Rectal smooth muscle tissue (tissue), 1 donor: ENCODE measurements around the gene PHLPP1.

Experiments used
- H3K27ac ChIP-seq: one replicate; pipeline ENCODE4 v1.7.0; 2013; ENCODE audit warnings: low read depth, low read length, inconsistent platforms
- H3K27me3 ChIP-seq: one replicate; pipeline ENCODE4 v1.7.0; 2013; ENCODE audit warnings: low read length; ENCODE audit not compliant: control insufficient read depth, insufficient read depth
- H3K36me3 ChIP-seq: one replicate; pipeline ENCODE4 v1.7.0; 2013; ENCODE audit warnings: low read length; ENCODE audit not compliant: control insufficient read depth, insufficient read depth
- H3K4me1 ChIP-seq: one replicate; pipeline ENCODE4 v1.7.0; 2013; ENCODE audit warnings: low read length; ENCODE audit not compliant: control insufficient read depth, insufficient read depth
- H3K4me3 ChIP-seq: one replicate; pipeline ENCODE4 v1.7.0; 2013; ENCODE audit warnings: low read length
- H3K9ac ChIP-seq: one replicate; pipeline ENCODE4 v1.7.0; 2013; ENCODE audit warnings: low read length

Gene PHLPP1

DNA sequence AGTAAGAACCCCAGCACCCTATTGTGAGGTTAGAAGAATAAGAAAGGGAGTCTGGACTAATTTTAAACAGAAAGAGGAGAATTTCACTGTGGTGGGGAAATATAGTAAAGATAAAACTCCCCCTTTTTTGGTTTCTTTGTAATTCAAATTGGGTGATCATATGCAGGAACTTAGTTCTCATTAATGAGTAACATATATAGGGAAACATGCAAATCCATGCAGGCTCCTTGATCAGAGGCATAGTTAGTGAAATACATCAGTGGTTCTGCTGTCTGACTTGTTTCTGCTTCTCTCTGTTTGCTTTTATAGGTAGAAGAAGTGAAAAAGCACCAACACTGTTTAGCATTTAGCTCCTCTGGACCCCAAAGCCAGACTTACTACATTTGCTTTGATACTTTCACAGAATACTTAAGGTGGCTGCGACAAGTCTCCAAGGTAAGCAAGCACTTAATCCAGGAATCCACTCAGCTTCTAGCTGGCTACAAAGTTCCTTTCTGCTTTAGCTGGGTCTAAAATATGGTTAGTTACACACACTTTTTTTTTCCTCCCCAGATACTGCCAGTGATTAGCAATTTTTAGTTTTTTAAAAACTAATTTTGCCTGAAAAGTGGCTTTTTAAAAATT, 123.2 kb downstream of the PHLPP1 start:
- H3K27me3 ChIP-seq, result no peaks in the 10 kb centered on the region
- no peak overlapping the region for H3K9ac ChIP-seq
- H3K4me3 ChIP-seq, result no peak overlapping the region
- H3K36me3 ChIP-seq, result no peaks in the 10 kb centered on the region
- H3K4me1 ChIP-seq, result no peaks in the 10 kb centered on the region
- no peak overlapping the region for H3K27ac ChIP-seq

DNA sequence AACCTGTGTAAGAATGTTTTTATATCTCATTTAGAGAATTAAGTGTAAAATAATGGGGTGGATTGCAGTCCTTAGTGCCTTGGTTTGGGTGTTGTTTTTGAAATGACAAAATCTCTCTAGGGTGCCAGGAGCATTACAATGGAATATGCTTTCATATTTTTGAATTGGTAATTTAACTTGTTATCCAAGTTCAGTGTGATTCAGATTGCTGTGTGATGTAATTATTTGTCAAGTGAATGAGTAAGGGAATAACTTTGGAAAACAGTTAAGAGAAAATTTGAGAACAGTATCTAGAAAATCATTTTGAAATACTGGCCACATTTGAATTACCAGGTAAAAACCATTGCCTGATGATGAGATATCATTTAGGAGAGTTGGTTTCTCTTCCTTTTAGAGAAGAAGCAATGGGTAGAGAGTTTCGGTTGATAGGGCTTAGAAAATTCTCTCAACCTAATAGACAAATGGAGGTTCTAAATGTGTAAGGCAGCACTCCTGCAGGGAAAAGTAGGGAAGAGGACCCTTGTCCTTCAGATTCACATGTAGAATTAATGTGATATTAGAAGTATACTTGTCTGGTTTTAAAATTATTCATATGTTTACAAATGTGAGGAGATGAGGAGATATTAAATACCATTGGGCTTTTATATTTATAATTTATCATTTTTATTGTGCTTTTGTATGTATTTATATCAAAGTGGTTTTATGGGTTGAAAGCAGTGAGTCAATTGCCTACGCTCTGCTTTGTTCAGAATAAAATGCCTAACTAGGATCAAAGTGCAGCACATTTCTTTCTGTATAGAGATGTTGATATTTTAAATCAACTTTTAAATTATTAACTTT, 124.8 kb downstream of the PHLPP1 start:
- Histone ChIP-seq H3K9ac (no peak overlapping the region), H3K36me3 (no peaks in the 10 kb centered on the region), H3K4me3 (no peak overlapping the region), H3K27me3 (no peaks in the 10 kb centered on the region), H3K4me1 (no peaks in the 10 kb centered on the region), H3K27ac (no peak overlapping the region)

DNA sequence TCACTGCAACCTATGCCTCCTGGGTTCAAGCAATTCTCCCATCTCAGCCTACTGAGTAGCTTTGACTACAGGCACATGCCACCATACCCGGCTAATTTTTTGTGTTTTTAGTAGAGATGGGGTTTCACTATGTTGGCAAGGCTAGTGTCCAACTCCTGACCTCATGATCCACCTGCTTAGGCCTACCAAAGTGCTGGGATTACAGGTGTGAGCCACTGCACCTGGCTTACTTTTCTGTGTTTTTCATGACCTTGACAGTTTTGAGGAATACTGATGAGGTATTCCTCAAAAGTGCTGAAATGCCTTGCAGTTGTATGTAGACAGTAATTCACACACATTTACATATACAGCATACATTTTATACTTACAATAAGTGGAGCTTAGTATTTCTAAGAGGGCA, 126.1 kb downstream of the PHLPP1 start:
- no peak overlapping the region for H3K27ac ChIP-seq
- no peak overlapping the region for H3K4me3 ChIP-seq
- no peaks in the 10 kb centered on the region for H3K36me3 ChIP-seq
- H3K4me1 ChIP-seq, result no peaks in the 10 kb centered on the region
- no peak overlapping the region for H3K9ac ChIP-seq
- no peaks in the 10 kb centered on the region for H3K27me3 ChIP-seq

GRCh38 chr18:62842898-62843297, 127.6 kb downstream of the PHLPP1 start:
- H3K9ac ChIP-seq, result no peak overlapping the region
- H3K4me3 ChIP-seq, result no peak overlapping the region
- no peaks in the 10 kb centered on the region for H3K36me3 ChIP-seq
- H3K27ac ChIP-seq, result no peak overlapping the region
- H3K4me1 ChIP-seq, result no peaks in the 10 kb centered on the region
- H3K27me3 ChIP-seq, result no peaks in the 10 kb centered on the region

DNA sequence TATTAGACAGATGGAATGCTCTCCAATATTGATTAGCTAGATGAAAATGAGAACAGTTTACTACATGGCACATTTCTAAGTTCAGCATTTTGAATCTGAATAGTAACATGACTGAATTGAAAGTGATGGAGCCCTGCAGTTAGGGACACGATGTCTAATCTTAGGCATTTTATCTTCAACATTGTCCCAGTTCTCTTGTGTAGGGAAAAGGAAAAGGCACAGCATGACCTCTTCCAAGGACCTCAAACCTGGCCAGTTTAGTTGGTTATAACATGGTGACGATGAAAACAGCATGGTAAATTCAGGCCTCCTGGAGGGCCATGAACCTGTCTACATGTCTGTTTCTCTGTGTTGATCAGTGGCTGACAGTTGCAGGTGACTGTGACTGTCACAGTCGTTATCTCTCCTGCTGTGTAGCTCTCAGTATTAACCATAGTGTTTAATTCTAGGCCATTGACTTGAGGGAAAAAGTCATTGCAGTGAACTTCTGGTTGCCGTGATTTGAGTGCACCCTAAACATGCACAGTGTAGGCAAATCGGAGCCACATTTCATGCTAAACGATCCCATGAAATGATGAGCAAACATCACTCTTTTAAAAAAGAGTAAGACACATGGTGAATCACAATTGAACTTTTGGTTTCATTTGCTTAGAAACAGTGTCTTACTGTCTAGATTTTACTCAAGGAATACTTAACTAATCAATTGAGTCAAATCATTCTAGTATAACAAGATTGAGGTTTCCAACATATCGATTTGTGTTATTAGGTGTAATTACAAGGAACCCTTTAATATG, 129.7 kb downstream of the PHLPP1 start:
- Histone ChIP-seq H3K9ac (no peak overlapping the region), H3K4me3 (no peak overlapping the region), H3K27ac (no peak overlapping the region), H3K4me1 (no peaks in the 10 kb centered on the region), H3K27me3 (no peaks in the 10 kb centered on the region), H3K36me3 (no peaks in the 10 kb centered on the region)

DNA sequence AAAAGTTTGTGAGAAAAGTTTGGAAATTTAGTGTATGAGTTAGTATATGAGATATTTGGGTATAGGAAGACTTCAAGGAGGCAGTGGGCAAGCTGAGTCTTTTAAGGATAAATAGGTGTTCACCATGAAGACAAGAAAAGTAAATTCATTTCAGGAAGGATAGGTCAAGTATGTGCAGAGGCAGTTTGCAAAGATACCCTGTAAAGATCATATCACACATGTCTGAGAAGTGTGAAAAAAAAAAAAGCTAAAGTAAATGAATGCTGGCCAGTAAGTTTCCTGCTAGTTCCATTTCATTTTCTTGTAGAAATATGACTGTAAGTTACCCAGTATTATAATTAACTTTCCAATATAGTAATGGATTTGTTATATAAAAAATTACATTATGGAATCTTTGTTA, 131.0 kb downstream of the PHLPP1 start:
- no peak overlapping the region for H3K27ac ChIP-seq
- no peaks in the 10 kb centered on the region for H3K27me3 ChIP-seq
- no peak overlapping the region for H3K4me3 ChIP-seq

DNA sequence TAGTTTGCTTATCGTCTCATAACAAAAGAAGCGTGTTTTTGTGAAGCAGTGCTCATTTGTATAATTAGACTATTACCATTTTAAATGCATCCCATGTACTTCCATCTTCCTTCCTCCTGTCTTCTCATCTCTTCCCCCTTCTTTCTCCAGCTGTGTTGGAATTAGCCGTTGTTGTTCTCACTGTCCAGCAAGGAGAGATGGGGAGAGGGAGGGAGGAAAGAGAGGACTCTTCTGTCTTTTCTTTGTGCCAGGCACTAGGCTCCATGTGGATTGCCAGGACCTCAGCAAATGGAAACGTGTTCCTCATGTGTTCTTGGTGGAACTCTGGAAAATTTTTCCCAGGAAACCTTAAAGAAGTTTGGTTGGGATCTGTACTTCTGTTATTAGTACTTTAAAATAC, 131.7 kb downstream of the PHLPP1 start:
- no peak overlapping the region for H3K27ac ChIP-seq
- H3K4me1 ChIP-seq, result no peaks in the 10 kb centered on the region
- H3K36me3 ChIP-seq, result no peaks in the 10 kb centered on the region
- no peaks in the 10 kb centered on the region for H3K27me3 ChIP-seq
- H3K9ac ChIP-seq, result no peak overlapping the region
- H3K4me3 ChIP-seq, result no peak overlapping the region

More for the DNA sequence above, 131.0 kb downstream of the PHLPP1 start:
- Histone ChIP-seq H3K36me3 (no peaks in the 10 kb centered on the region), H3K9ac (no peak overlapping the region), H3K4me1 (no peaks in the 10 kb centered on the region)

DNA sequence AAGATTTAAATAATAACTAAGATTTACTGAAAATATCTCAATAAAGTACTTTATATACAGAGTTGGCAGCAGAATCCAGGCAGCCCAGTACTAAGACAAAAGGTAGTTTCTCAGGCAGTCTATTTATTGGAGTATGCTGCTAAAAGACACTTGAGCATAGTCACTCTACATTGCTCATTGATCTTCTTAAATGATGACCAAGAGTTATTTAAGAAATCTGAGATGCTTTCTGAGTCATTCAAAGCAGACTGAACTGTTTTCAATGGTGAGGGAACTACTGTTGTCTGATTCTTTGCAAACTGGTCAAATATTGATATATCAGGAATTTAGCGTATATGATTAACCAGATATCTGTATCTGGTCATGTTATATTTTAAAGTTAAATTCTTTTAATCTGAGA, 133.6 kb downstream of the PHLPP1 start:
- H3K27me3 ChIP-seq, result no peaks in the 10 kb centered on the region
- H3K36me3 ChIP-seq, result no peaks in the 10 kb centered on the region
- H3K9ac ChIP-seq, result no peak overlapping the region
- no peak overlapping the region for H3K4me3 ChIP-seq
- no peak overlapping the region for H3K27ac ChIP-seq
- no peaks in the 10 kb centered on the region for H3K4me1 ChIP-seq

GRCh38 chr18:62850619-62851306, 135.4 kb downstream of the PHLPP1 start:
- Histone ChIP-seq H3K27ac (no peak overlapping the region), H3K9ac (no peak overlapping the region), H3K36me3 (no peaks in the 10 kb centered on the region), H3K4me1 (no peaks in the 10 kb centered on the region), H3K4me3 (no peak overlapping the region), H3K27me3 (no peaks in the 10 kb centered on the region)

GRCh38 chr18:62852851-62853250, 137.5 kb downstream of the PHLPP1 start:
- no peaks in the 10 kb centered on the region for H3K4me1 ChIP-seq
- H3K36me3 ChIP-seq, result no peaks in the 10 kb centered on the region
- no peak overlapping the region for H3K27ac ChIP-seq
- H3K4me3 ChIP-seq, result no peak overlapping the region
- no peak overlapping the region for H3K9ac ChIP-seq
- no peaks in the 10 kb centered on the region for H3K27me3 ChIP-seq

- Histone ChIP-seq H3K27me3 (no peaks in the 10 kb centered on the region), H3K9ac (no peak overlapping the region), H3K36me3 (no peaks in the 10 kb centered on the region), H3K4me3 (no peak overlapping the region), H3K4me1 (no peaks in the 10 kb centered on the region), H3K27ac (no peak overlapping the region)
Observed at GRCh38 chr18:62856294-62856693, 141.0 kb downstream of the PHLPP1 start.
